Measurements from ENCODE around the gene CCDC66. TPM values are rescaled to one million over a fixed set of nuclear protein-coding genes. Genes with fewer than 3 reads are reported as not detected.

The CCDC66 gene
- total and polyA plus RNA-seq, 2 donors = 27.9 to 42.7 TPM

- Histone ChIP-seq H3K4me1 (ENCODE audit: control insufficient read depth in 2 of 2, insufficient read depth in 2 of 2, low read length in 2 of 2) (no peaks in the 10 kb centered on the region), H3K27ac (ENCODE audit: low read depth in 1 of 2, low read length in 1 of 2) (no peak overlapping the region), H3K9me3 (ENCODE audit: control insufficient read depth in 2 of 2, insufficient read depth in 1 of 2, low read length in 1 of 2) (no peaks in the 10 kb centered on the region), H3K27me3 (ENCODE audit: control insufficient read depth in 2 of 2, insufficient read depth in 1 of 2, low read length in 1 of 2) (no peaks in the 10 kb centered on the region), H3K4me3 (ENCODE audit: low read length in 2 of 2) (no peak overlapping the region), H3K36me3 (ENCODE audit: control insufficient read depth in 2 of 2, insufficient read depth in 2 of 2, low read length in 1 of 2) (peaks cover 37 to 67% of the 10 kb centered on the region in 2 donors)
- DNase-seq (ENCODE audit: low read depth in 6 of 9, low spot score in 9 of 9) = no peak
These were observed 72.5 kb downstream of the CCDC66 start for GRCh38 chr3:56629451-56629850.

- Histone ChIP-seq H3K36me3 (ENCODE audit: control insufficient read depth in 2 of 2, insufficient read depth in 2 of 2, low read length in 1 of 2) (peaks cover 31 to 63% of the 10 kb centered on the region in 2 donors), H3K4me1 (ENCODE audit: control insufficient read depth in 2 of 2, insufficient read depth in 2 of 2, low read length in 2 of 2) (no peaks in the 10 kb centered on the region), H3K27me3 (ENCODE audit: control insufficient read depth in 2 of 2, insufficient read depth in 1 of 2, low read length in 1 of 2) (no peaks in the 10 kb centered on the region), H3K9me3 (ENCODE audit: control insufficient read depth in 2 of 2, insufficient read depth in 1 of 2, low read length in 1 of 2) (no peaks in the 10 kb centered on the region), H3K27ac (ENCODE audit: low read depth in 1 of 2, low read length in 1 of 2) (no peak overlapping the region), H3K4me3 (ENCODE audit: low read length in 2 of 2) (no peak overlapping the region)
- 38% methylated on average over 1 of the region's 1 CpG for WGBS
- DNase-seq (ENCODE audit: low read depth in 6 of 9, low spot score in 9 of 9) = no peak
These were observed 74.0 kb downstream of the CCDC66 start for GRCh38 chr3:56630966-56631365.

GRCh38 chr3:56633181-56633580 is 76.2 kb downstream of the CCDC66 start:
- WGBS = 97% methylated on average over 4 of the region's 4 CpGs
- no peak for DNase-seq (ENCODE audit: low read depth in 6 of 9, low spot score in 9 of 9)
- Histone ChIP-seq H3K4me3 (ENCODE audit: low read length in 2 of 2) (no peak overlapping the region), H3K27ac (ENCODE audit: low read depth in 1 of 2, low read length in 1 of 2) (no peak overlapping the region), H3K27me3 (ENCODE audit: control insufficient read depth in 2 of 2, insufficient read depth in 1 of 2, low read length in 1 of 2) (no peaks in the 10 kb centered on the region), H3K36me3 (ENCODE audit: control insufficient read depth in 2 of 2, insufficient read depth in 2 of 2, low read length in 1 of 2) (peaks cover 34 to 50% of the 10 kb centered on the region in 2 donors), H3K9me3 (ENCODE audit: control insufficient read depth in 2 of 2, insufficient read depth in 1 of 2, low read length in 1 of 2) (no peaks in the 10 kb centered on the region), H3K4me1 (ENCODE audit: control insufficient read depth in 2 of 2, insufficient read depth in 2 of 2, low read length in 2 of 2) (no peaks in the 10 kb centered on the region)

GRCh38 chr3:56633602-56634535 is 76.9 kb downstream of the CCDC66 start:
- no peaks in the 10 kb centered on the region for H3K4me1 ChIP-seq (ENCODE audit: control insufficient read depth in 2 of 2, insufficient read depth in 2 of 2, low read length in 2 of 2)
- peaks cover 34 to 53% of the 10 kb centered on the region in 2 donors for H3K36me3 ChIP-seq (ENCODE audit: control insufficient read depth in 2 of 2, insufficient read depth in 2 of 2, low read length in 1 of 2)
- WGBS = 97% methylated on average over 9 of the region's 9 CpGs
- no peak overlapping the region for H3K4me3 ChIP-seq (ENCODE audit: low read length in 2 of 2)
- no peak overlapping the region for H3K27ac ChIP-seq (ENCODE audit: low read depth in 1 of 2, low read length in 1 of 2)
- H3K27me3 ChIP-seq (ENCODE audit: control insufficient read depth in 2 of 2, insufficient read depth in 1 of 2, low read length in 1 of 2) = no peaks in the 10 kb centered on the region
- DNase-seq (ENCODE audit: low read depth in 6 of 9, low spot score in 9 of 9) = no peak
- H3K9me3 ChIP-seq (ENCODE audit: control insufficient read depth in 2 of 2, insufficient read depth in 1 of 2, low read length in 1 of 2) = no peaks in the 10 kb centered on the region

GRCh38 chr3:56645407-56645806 is 88.4 kb downstream of the CCDC66 start:
- no peak overlapping the region for H3K4me3 ChIP-seq (ENCODE audit: low read length in 2 of 2)
- H3K36me3 ChIP-seq (ENCODE audit: control insufficient read depth in 2 of 2, insufficient read depth in 2 of 2, low read length in 1 of 2) = peaks cover 19 to 57% of the 10 kb centered on the region in 2 donors
- no peaks in the 10 kb centered on the region for H3K4me1 ChIP-seq (ENCODE audit: control insufficient read depth in 2 of 2, insufficient read depth in 2 of 2, low read length in 2 of 2)
- DNase-seq (ENCODE audit: low read depth in 6 of 9, low spot score in 9 of 9) = no peak
- 95% methylated on average over 2 of the region's 2 CpGs for WGBS
- H3K9me3 ChIP-seq (ENCODE audit: control insufficient read depth in 2 of 2, insufficient read depth in 1 of 2, low read length in 1 of 2) = no peaks in the 10 kb centered on the region
- no peaks in the 10 kb centered on the region for H3K27me3 ChIP-seq (ENCODE audit: control insufficient read depth in 2 of 2, insufficient read depth in 1 of 2, low read length in 1 of 2)
- no peak overlapping the region for H3K27ac ChIP-seq (ENCODE audit: low read depth in 1 of 2, low read length in 1 of 2)

GRCh38 chr3:56654460-56654859 is 97.5 kb downstream of the CCDC66 start:
- WGBS = 98% methylated on average over 1 of the region's 1 CpG
- peaks cover 30 to 71% of the 10 kb centered on the region in 2 donors for H3K36me3 ChIP-seq (ENCODE audit: control insufficient read depth in 2 of 2, insufficient read depth in 2 of 2, low read length in 1 of 2)
- no peaks in the 10 kb centered on the region for H3K9me3 ChIP-seq (ENCODE audit: control insufficient read depth in 2 of 2, insufficient read depth in 1 of 2, low read length in 1 of 2)
- H3K4me3 ChIP-seq (ENCODE audit: low read length in 2 of 2) = no peak overlapping the region
- DNase-seq (ENCODE audit: low read depth in 6 of 9, low spot score in 9 of 9) = no peak
- peak overlapping the region in 1 of 2 donors; percentile 31 for H3K27ac ChIP-seq (ENCODE audit: low read depth in 1 of 2, low read length in 1 of 2)
- H3K4me1 ChIP-seq (ENCODE audit: control insufficient read depth in 2 of 2, insufficient read depth in 2 of 2, low read length in 2 of 2) = no peaks in the 10 kb centered on the region
- H3K27me3 ChIP-seq (ENCODE audit: control insufficient read depth in 2 of 2, insufficient read depth in 1 of 2, low read length in 1 of 2) = no peaks in the 10 kb centered on the region

- Histone ChIP-seq H3K36me3 (ENCODE audit: control insufficient read depth in 2 of 2, insufficient read depth in 2 of 2, low read length in 1 of 2) (peaks cover 35 to 71% of the 10 kb centered on the region in 2 donors), H3K9me3 (ENCODE audit: control insufficient read depth in 2 of 2, insufficient read depth in 1 of 2, low read length in 1 of 2) (no peaks in the 10 kb centered on the region)
- WGBS = 99% methylated on average over 1 of the region's 1 CpG
These were observed 98.7 kb downstream of the CCDC66 start for GRCh38 chr3:56655709-56656108.

GRCh38 chr3:56664823-56665222 is 107.8 kb downstream of the CCDC66 start:
- H3K27ac ChIP-seq (ENCODE audit: low read depth in 1 of 2, low read length in 1 of 2) = no peak overlapping the region
- no peaks in the 10 kb centered on the region for H3K9me3 ChIP-seq (ENCODE audit: control insufficient read depth in 2 of 2, insufficient read depth in 1 of 2, low read length in 1 of 2)
- no peaks in the 10 kb centered on the region for H3K27me3 ChIP-seq (ENCODE audit: control insufficient read depth in 2 of 2, insufficient read depth in 1 of 2, low read length in 1 of 2)
- WGBS = 99% methylated on average over 2 of the region's 2 CpGs
- DNase-seq (ENCODE audit: low read depth in 6 of 9, low spot score in 9 of 9) = no peak
- H3K36me3 ChIP-seq (ENCODE audit: control insufficient read depth in 2 of 2, insufficient read depth in 2 of 2, low read length in 1 of 2) = peaks cover 38 to 70% of the 10 kb centered on the region in 2 donors
- H3K4me3 ChIP-seq (ENCODE audit: low read length in 2 of 2) = no peak overlapping the region
- H3K4me1 ChIP-seq (ENCODE audit: control insufficient read depth in 2 of 2, insufficient read depth in 2 of 2, low read length in 2 of 2) = no peaks in the 10 kb centered on the region

More at GRCh38 chr3:56655709-56656108, 98.7 kb downstream of the CCDC66 start:
- H3K27ac ChIP-seq (ENCODE audit: low read depth in 1 of 2, low read length in 1 of 2) = no peak overlapping the region
- H3K4me3 ChIP-seq (ENCODE audit: low read length in 2 of 2) = no peak overlapping the region
- no peaks in the 10 kb centered on the region for H3K4me1 ChIP-seq (ENCODE audit: control insufficient read depth in 2 of 2, insufficient read depth in 2 of 2, low read length in 2 of 2)
- H3K27me3 ChIP-seq (ENCODE audit: control insufficient read depth in 2 of 2, insufficient read depth in 1 of 2, low read length in 1 of 2) = no peaks in the 10 kb centered on the region
- no peak for DNase-seq (ENCODE audit: low read depth in 6 of 9, low spot score in 9 of 9)

GRCh38 chr3:56667973-56668579 is 111.1 kb downstream of the CCDC66 start:
- no peak overlapping the region for H3K4me3 ChIP-seq (ENCODE audit: low read length in 2 of 2)
- H3K9me3 ChIP-seq (ENCODE audit: control insufficient read depth in 2 of 2, insufficient read depth in 1 of 2, low read length in 1 of 2) = no peaks in the 10 kb centered on the region
- H3K36me3 ChIP-seq (ENCODE audit: control insufficient read depth in 2 of 2, insufficient read depth in 2 of 2, low read length in 1 of 2) = peaks cover 32 to 76% of the 10 kb centered on the region in 2 donors
- H3K27ac ChIP-seq (ENCODE audit: low read depth in 1 of 2, low read length in 1 of 2) = peak overlapping the region in 1 of 2 donors; percentile 31
- no peaks in the 10 kb centered on the region for H3K4me1 ChIP-seq (ENCODE audit: control insufficient read depth in 2 of 2, insufficient read depth in 2 of 2, low read length in 2 of 2)
- no peak for DNase-seq (ENCODE audit: low read depth in 6 of 9, low spot score in 9 of 9)
- H3K27me3 ChIP-seq (ENCODE audit: control insufficient read depth in 2 of 2, insufficient read depth in 1 of 2, low read length in 1 of 2) = no peaks in the 10 kb centered on the region
- 98% methylated on average over 3 of the region's 3 CpGs for WGBS

Measured in thymus (tissue), 11 donors.